ENCODE data around the gene EML5. TPM values are rescaled to one million over a fixed set of nuclear protein-coding genes. Genes with fewer than 3 reads are reported as not detected.

EML5 gene
- total RNA-seq, 1 experiment from 2014 or later: 0.85 TPM

- TF ChIP-seq ZNF532 (CRISPR knock-in tag; IDR thresholded peaks at IDR 0.05; ENCODE audit: borderline replicate concordance): no peak
- TF ChIP-seq ZNF425 (CRISPR knock-in tag; conservative IDR thresholded peaks at IDR 0.05): no peak
- TF ChIP-seq PREB (CRISPR knock-in tag; IDR thresholded peaks at IDR 0.05; ENCODE audit: borderline replicate concordance): no peak
- TF ChIP-seq FOXK1 (CRISPR knock-in tag; IDR thresholded peaks at IDR 0.05): no peak
These were observed 208.3 kb downstream of the EML5 start (continued) for GRCh38 chr14:88584451-88584850.

- Mint-ChIP-seq H3K36me3 (peaks cover 78% of the 10 kb centered on the region), H3K27ac (no peak overlapping the region), H3K4me3 (no peak overlapping the region), H3K9me3 (no peaks in the 10 kb centered on the region), H3K4me1 (no peaks in the 10 kb centered on the region), H3K27me3 (ENCODE audit: low read depth) (no peaks in the 10 kb centered on the region)
- ChIA-PET POLR2A (interaction anchor here (0.6 kb wide), 1 partner anchor 28 kb away, joined by 4 read pairs; no protein-coding TSS in a partner anchor), CTCF (no interaction called here)
- ATAC-seq: no peak
- no peak for DNase-seq (ENCODE audit: low spot score)
- TF ChIP-seq FOXP4 (CRISPR knock-in tag; IDR thresholded peaks at IDR 0.05) (no peak), KAT7 (CRISPR knock-in tag; IDR thresholded peaks at IDR 0.05; ENCODE audit: borderline replicate concordance) (no peak), E2F4 (CRISPR knock-in tag; IDR thresholded peaks at IDR 0.05; ENCODE audit: borderline replicate concordance, low read depth) (no peak), ARID4B (CRISPR knock-in tag; IDR thresholded peaks at IDR 0.05; ENCODE audit: borderline replicate concordance) (no peak), ZSCAN18 (CRISPR knock-in tag; IDR thresholded peaks at IDR 0.05) (no peak), ZNF425 (CRISPR knock-in tag; conservative IDR thresholded peaks at IDR 0.05) (no peak), ZBTB43 (CRISPR knock-in tag; IDR thresholded peaks at IDR 0.05) (no peak), FOXK1 (CRISPR knock-in tag; IDR thresholded peaks at IDR 0.05) (no peak)
These were observed 216.5 kb downstream of the EML5 start for GRCh38 chr14:88576222-88576621.
